Endothelial cell (in vitro differentiated cells): ENCODE measurements around the gene WDR5. TPM values are rescaled to one million over a fixed set of nuclear protein-coding genes. Genes with fewer than 3 reads are reported as not detected.
A peak's percentile ranks its signal among the peaks of the same experiment; 100 is the strongest.

Experiments used
- DNase-seq: peaks from one replicate; pipeline ENCODE4 v3.0.0; 2021; ENCODE audit warnings: low spot score
- H3K27ac Mint-ChIP-seq: one replicate; pipeline ENCODE4 v1.8.0; 2021; ENCODE audit warnings: mixed read lengths, inconsistent platforms; ENCODE audit not compliant: unreplicated experiment
- H3K27me3 Mint-ChIP-seq: one replicate; pipeline ENCODE4 v1.8.0; 2021; ENCODE audit warnings: mild to moderate bottlenecking, moderate library complexity, mixed read lengths, inconsistent platforms; ENCODE audit not compliant: unreplicated experiment
- H3K36me3 Mint-ChIP-seq: one replicate; pipeline ENCODE4 v1.8.0; 2021; ENCODE audit warnings: mild to moderate bottlenecking, low read depth, mixed read lengths, inconsistent platforms; ENCODE audit not compliant: unreplicated experiment
- H3K4me1 Mint-ChIP-seq: one replicate; pipeline ENCODE4 v1.8.0; 2021; ENCODE audit warnings: mild to moderate bottlenecking, mixed read lengths, inconsistent platforms; ENCODE audit not compliant: unreplicated experiment
- H3K4me3 Mint-ChIP-seq: one replicate; pipeline ENCODE4 v1.8.0; 2021; ENCODE audit warnings: mild to moderate bottlenecking, mixed read lengths, inconsistent platforms; ENCODE audit not compliant: unreplicated experiment
- H3K9me3 Mint-ChIP-seq: one replicate; pipeline ENCODE4 v1.8.0; 2021; ENCODE audit warnings: mixed read lengths, inconsistent platforms; ENCODE audit not compliant: unreplicated experiment
- CTCF ChIP-seq: fragments of 200-600 bp; sonication (generic); IDR thresholded peaks from one replicate; pipeline ENCODE4 v1.5.0; 2021; ENCODE audit warnings: antibody characterized with exemption; ENCODE audit not compliant: unreplicated experiment
- long read RNA-seq: library from polyadenylated mRNA; unstranded; transcript quantifications from one replicate; pipeline ENCODE4 v2.0.0, GENCODE V29; 2020; ENCODE audit not compliant: unreplicated experiment
- total RNA-seq: library from RNA; stranded (reverse); fragmentation: NEBNext Ultra II Directional; extraction: Animal tissue kit (Norgen Biotek cat#: 25700); gene quantifications from one replicate; pipeline ENCODE4 v1.2.1, GENCODE V29; 2021; ENCODE audit not compliant: unreplicated experiment

Gene WDR5
- 26.5 TPM for total RNA-seq
- long read RNA-seq, transcript WDR5-201 (14 exons, 3,151 nt) = major isoform, 7 of 9 reads
- long read RNA-seq, partial matches to known transcripts = 0 of 9 reads
- long read RNA-seq, other reads (novel, unspliced or antisense) = 2 of 9 reads

- Mint-ChIP-seq H3K9me3 (no peaks in the 10 kb centered on the region), H3K27ac (no peak within 1 kb of the TSS), H3K27me3 (peaks cover 5% of the 10 kb centered on the region), H3K4me1 (peaks cover 17% of the 10 kb centered on the region), H3K36me3 (peaks cover 14% of the 10 kb centered on the region), H3K4me3 (peak within 1 kb of the TSS; percentile 94)
- TF ChIP-seq CTCF = no peak
- peak; percentile 95 for DNase-seq
These were observed at the start of gene WDR5 for GRCh38 chr9:134135343-134136117. TSS of gene WDR5 (plus strand) at chr9:134136082. CDS start at chr9:134139878, 3,796 bp downstream.

- TF ChIP-seq CTCF = no peak
- no peak for DNase-seq
- peaks cover 3% of the 10 kb centered on the region for H3K9me3 Mint-ChIP-seq
- H3K4me1 Mint-ChIP-seq = peaks cover 2% of the 10 kb centered on the region
- H3K4me3 Mint-ChIP-seq = no peak overlapping the region
- no peaks in the 10 kb centered on the region for H3K36me3 Mint-ChIP-seq
- no peak overlapping the region for H3K27ac Mint-ChIP-seq
- no peaks in the 10 kb centered on the region for H3K27me3 Mint-ChIP-seq
These were observed 47.7 kb upstream of the WDR5 start for GRCh38 chr9:134088063-134088725.

GRCh38 chr9:134089972-134090371 is 45.9 kb upstream of the WDR5 start:
- H3K9me3 Mint-ChIP-seq = no peaks in the 10 kb centered on the region
- no peaks in the 10 kb centered on the region for H3K36me3 Mint-ChIP-seq
- H3K4me1 Mint-ChIP-seq = peaks cover 2% of the 10 kb centered on the region
- no peak overlapping the region for H3K27ac Mint-ChIP-seq
- DNase-seq = no peak
- H3K27me3 Mint-ChIP-seq = no peaks in the 10 kb centered on the region
- no peak for TF ChIP-seq CTCF
- no peak overlapping the region for H3K4me3 Mint-ChIP-seq

GRCh38 chr9:134099123-134099761 is 36.6 kb upstream of the WDR5 start:
- TF ChIP-seq CTCF = peak; percentile 87
- H3K4me3 Mint-ChIP-seq = no peak overlapping the region
- no peaks in the 10 kb centered on the region for H3K4me1 Mint-ChIP-seq
- peaks cover 9% of the 10 kb centered on the region for H3K36me3 Mint-ChIP-seq
- no peaks in the 10 kb centered on the region for H3K9me3 Mint-ChIP-seq
- H3K27ac Mint-ChIP-seq = no peak overlapping the region
- peak; percentile 26 for DNase-seq
- H3K27me3 Mint-ChIP-seq = peaks cover 4% of the 10 kb centered on the region
